Thyroid gland (tissue), 4 donors: ENCODE results near the gene HAPLN1.

Source experiments
- CTCF ChIP-seq, 6 experiments: fragments of 200-600 bp in 3 of 6; fragments of 450-650 bp in 3 of 6; sonication (generic) in 3 of 6; IDR thresholded peaks; one replicate each; pipeline ENCODE4 v1.5.1; 2016 to 2019; ENCODE audit warnings: antibody characterized with exemption in 6 of 6, mild to moderate bottlenecking in 2 of 6, inconsistent platforms in 1 of 6, moderate library complexity in 1 of 6
- POLR2A ChIP-seq, 2 donors: fragments of 450-650 bp; IDR thresholded peaks; one replicate each; pipeline ENCODE4 v1.6.1; 2017; ENCODE audit warnings: antibody characterized with exemption in 2 of 2, mild to moderate bottlenecking in 2 of 2, moderate library complexity in 1 of 2

- no peak for TF ChIP-seq POLR2A (IDR thresholded peaks at IDR 0.05)
- no peak for TF ChIP-seq CTCF (IDR thresholded peaks at IDR 0.05)
Measured at GRCh38 chr5:83654427-83654994, 66.1 kb downstream of the HAPLN1 start.
